ENCODE results near the gene SRPRB. TPM values are rescaled to one million over a fixed set of nuclear protein-coding genes. Genes with fewer than 3 reads are reported as not detected.

SRPRB gene
- total RNA-seq, 1 donor from 2014 or later, result 52.7 TPM

GRCh38 chr3:133825969-133826727 lies 20.5 kb downstream of the SRPRB start:
- DNase-seq (ENCODE audit: low spot score), result no peak

- no peak for DNase-seq (ENCODE audit: low spot score)
Observed at GRCh38 chr3:133827136-133827535, 21.5 kb downstream of the SRPRB start.

- no peak for DNase-seq (ENCODE audit: low spot score)
Observed at GRCh38 chr3:133827684-133828083, 22.1 kb downstream of the SRPRB start.

- DNase-seq (ENCODE audit: low spot score), result no peak
Observed at GRCh38 chr3:133828576-133829309, 23.1 kb downstream of the SRPRB start.

DNA sequence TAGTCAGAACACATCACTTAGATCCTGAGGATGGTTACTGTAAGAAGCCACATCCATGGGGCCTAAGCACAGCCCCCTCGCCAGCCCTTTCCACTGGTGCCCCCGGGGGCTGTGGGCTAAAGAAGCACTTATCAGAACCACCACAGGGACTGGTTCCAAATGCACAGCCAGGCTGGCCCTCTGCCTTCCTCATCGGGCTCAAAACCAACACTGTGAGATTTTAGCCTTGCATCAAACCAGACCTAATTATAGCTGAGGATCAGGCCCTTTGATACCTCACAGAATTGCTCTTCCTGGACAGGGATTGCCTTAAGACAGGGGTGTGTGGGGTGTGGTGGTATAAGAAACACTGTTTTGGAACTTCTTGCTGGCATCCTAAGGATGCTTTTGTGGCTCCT lies 23.7 kb downstream of the SRPRB start:
- DNase-seq (ENCODE audit: low spot score), result no peak

DNA sequence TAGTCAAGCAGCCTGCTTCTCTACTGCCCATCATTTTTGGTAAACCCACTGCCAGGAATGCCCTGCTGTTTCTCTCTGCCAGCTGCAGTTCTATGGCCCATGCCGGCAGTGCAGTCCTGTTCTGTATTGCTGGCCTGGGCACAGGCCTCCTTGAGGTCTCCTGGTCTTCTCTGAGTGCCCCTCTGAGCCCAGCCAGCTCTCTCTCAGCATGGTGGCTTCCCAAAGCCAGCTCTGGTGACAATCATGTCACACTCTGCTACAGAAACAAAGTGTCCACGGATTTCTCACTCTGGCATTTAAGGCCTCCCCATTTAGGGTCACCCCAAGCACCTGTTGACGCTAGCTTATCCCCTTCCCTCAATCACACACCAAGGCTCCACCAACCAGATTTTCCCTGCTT lies 24.5 kb downstream of the SRPRB start:
- DNase-seq (ENCODE audit: low spot score), result no peak

DNA sequence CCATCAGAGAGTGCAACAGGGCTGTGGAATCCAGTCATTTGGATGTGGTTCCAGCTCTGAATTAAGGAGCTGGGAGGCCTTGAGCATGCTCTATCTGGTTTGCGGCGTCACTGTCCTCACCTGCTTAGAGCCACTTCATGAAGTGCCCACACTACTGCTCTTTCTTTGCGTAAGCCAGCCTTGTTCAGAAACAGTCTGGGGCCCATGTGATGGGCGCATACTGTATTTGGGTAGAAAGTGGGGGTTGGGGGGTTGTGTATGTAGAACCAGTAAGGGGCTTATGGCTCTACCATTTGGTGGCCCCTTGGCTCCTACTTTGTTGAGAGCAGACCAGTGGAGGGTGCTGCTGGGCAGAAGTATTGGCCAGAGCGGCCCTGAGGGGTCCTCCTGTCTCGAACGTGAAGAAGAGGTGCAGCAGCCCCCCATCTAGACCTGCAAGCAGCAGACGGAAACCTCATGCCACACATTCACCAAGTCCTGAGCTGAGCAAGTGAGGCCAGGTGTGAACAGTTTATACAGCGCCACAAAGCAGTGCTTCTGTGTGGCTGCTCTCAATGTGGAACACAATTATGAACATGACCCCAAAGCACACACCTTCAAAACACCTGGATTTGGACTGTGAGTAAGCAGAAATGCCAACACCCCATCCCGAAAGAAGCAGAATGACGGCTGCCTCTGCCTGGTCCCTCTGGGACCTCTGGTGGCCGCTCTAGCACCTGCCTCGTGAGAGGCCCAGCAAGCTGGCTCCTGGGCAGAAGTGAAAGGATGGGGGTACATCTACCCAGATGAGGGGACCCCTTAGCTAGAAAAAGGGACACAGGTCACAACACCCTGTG lies 26.6 kb downstream of the SRPRB start:
- no peak for DNase-seq (ENCODE audit: low spot score)

GRCh38 chr3:133832802-133833144 lies 27.2 kb downstream of the SRPRB start:
- no peak for DNase-seq (ENCODE audit: low spot score)

DNA sequence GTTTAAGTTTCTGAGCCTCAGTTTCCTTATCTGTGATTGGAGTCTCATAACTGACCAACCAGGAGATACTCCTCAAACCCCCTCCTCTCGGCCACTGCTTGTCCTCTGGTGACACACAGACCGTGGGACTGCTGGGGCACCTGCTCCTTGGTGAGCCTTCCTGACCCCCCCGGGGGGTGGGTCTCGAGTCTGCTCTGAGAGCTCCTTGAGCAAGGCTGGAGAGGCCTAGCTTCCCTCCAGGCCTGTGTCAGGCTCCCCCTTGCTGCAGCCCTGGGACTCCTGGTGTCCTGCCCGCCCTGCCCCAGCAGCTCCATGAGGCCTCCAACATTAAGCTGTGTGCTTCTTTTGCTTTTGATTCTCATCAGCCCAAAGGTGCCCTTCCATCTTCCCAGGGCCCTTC lies 27.7 kb downstream of the SRPRB start:
- no peak for DNase-seq (ENCODE audit: low spot score)

DNA sequence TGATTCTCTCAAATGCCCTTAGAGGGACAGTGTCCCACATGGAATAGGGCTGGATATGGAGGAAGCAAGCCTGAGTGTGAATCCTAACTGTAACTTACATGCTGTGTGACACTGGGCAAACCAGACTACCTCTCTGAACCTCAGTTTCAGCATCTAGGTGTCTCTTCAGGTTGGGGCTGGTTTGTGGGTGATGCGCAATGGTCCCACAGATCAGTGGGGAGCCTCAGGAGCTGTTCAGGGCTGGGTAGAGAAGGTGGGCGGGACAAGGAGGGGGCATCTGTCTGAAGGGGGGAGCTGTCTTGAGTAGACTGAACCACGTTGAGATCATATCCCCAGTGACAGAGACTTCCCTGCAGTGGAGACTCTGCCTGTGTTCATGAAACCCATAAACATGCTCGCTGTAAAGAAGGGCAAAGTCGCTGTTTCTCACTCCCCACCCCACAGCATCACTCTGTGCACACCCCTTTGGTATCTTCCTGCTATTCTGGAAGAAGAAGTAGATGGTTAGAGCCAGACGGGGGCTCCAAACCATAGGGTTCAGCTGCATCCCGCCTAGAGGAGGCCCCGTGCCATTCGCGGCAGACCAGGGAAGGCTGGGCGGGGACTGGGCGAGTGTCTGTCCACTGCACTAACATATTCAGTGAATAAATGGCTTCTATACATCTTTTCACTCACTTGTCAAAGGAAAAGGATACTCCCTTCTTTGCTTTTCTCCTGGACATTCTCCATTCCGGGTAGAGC lies 28.4 kb downstream of the SRPRB start:
- no peak for DNase-seq (ENCODE audit: low spot score)

GRCh38 chr3:133834621-133835417 lies 29.2 kb downstream of the SRPRB start:
- no peak for DNase-seq (ENCODE audit: low spot score)

DNA sequence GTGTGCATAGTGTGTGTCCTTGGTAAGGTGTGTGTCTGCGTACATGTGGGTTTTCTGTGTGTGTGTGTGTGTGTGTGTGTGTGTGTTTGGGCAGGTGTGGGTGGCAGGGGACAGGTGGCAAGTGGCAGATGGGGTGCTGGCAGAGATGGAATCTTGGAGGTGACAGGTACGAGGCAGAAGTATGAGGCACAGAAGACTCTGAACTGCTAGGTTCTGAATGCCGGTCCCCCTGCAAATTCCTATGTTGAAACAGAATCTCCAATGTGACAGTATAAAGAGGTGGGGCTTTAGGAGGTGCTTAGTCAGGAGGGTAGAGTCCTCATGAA lies 29.8 kb downstream of the SRPRB start:
- no peak for DNase-seq (ENCODE audit: low spot score)

GRCh38 chr3:133835961-133836360 lies 30.3 kb downstream of the SRPRB start:
- no peak for DNase-seq (ENCODE audit: low spot score)

DNA sequence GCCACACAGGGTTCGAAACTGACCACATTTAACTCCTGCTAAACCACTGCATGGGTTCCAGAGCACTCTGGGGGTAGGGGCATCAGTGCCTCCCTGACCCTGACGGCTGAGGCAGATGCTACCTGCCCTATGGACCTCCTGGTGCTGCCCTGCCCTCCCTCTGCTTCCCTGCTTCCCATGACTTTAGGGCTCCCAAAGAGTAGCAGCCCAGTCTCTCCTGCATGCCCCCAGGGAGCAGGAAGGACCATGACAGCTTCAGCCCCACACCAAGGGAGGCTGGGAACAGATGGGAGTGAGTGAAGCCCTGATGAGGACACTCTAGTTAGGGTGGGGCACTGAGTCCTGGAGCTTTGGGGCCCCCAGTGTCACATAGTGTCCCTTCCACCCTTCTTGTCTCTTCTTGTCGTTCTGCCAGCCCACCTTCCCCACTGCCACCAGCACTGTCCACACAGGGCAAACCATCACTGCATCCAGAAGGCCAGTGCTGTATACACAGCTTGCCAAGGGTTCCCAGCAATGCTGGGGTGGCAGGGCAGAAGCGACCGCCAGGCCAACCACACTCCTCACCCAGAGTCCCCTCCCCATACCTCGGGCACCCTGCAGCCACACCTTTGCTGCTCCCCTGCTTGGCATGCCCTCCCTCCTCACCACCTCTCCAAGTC lies 31.0 kb downstream of the SRPRB start:
- no peak for DNase-seq (ENCODE audit: low spot score)

- DNase-seq (ENCODE audit: low spot score), result no peak
Observed at GRCh38 chr3:133837487-133838295, 32.1 kb downstream of the SRPRB start.

DNA sequence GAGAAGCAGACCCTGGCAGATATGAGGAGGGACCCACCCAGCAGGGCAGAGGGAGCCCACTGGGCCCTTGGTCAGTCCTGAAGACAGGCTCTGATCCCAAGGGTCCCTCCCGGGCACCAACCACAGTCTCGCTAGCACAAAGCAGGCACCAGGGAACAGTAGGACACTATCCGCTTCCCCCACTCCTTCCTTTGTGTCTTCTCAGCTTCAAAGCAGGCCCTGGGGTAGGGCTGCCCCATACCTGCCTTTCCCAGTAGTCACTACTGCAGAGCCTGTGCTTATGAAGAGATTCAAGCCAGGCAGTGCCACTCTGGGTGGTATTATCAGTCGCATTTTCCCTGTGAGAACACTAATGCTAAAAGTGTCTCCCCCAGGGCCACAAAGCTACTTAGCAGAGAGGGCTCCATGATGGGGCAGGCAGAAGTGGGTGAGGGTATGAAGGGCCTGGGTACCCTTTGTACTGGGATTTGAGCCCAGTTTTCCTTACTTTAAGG lies 32.7 kb downstream of the SRPRB start:
- no peak for DNase-seq (ENCODE audit: low spot score)

DNA sequence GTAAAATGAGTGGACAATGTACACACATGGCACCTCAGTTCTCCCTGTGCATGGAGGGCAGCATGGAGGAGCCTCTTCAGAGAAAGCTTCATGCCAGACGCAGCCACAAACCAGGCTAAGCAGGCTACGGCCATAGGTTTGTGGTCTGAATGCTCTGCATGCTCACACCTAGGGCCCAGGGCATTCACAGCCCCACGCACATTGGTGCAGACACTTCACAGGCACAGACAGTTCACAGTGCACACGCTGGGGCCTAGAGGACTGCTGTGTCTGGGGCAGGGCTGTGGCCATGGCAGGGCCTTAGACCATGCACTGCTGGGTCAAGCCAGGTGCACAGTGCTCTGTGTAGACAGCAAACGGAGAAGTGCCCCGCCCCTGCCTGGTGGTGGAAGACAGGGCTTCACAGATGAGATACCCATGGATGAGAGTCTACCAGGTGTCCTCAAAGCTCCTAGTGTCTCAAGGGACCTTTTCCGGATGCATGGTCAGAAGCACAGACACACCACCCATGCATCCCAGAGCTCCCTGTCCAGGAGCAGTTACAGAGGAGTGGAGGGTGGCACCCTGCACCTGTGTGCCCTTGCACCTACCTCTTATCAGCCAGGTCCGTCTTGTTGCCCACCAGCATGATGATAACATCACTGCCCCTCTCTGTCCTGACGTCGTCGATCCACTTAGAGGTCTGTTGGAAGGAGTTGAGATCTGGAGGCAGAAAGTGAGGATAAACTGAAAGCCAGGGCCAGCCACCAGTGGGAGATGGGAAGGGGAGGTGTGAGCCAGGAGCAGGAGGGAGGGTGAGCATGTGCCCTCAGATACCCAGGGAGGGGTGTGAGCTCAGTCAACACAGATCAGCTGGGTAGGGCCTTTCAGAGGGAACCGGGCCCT lies 33.5 kb downstream of the SRPRB start:
- DNase-seq (ENCODE audit: low spot score), result no peak

- no peak for DNase-seq (ENCODE audit: low spot score)
Observed at GRCh38 chr3:133840055-133840737, 34.6 kb downstream of the SRPRB start.
